ENCODE data around the gene SSTR4. TPM values are rescaled to one million over a fixed set of nuclear protein-coding genes. Genes with fewer than 3 reads are reported as not detected.

SSTR4 gene
- total RNA-seq, 1 donor from 2014 or later = not detected

GRCh38 chr20:23009636-23010035 is 25.5 kb upstream of the SSTR4 start:
- TF ChIP-seq CTCF (IDR thresholded peaks at IDR 0.05) = no peak
- Mint-ChIP-seq H3K36me3 (ENCODE audit: low read depth) (no peaks in the 10 kb centered on the region), H3K27me3 (ENCODE audit: low read depth) (no peaks in the 10 kb centered on the region), H3K4me3 (ENCODE audit: unreplicated experiment) (no peak overlapping the region), H3K27ac (ENCODE audit: unreplicated experiment) (peak overlapping the region; percentile 51), H3K9me3 (ENCODE audit: low read depth) (no peaks in the 10 kb centered on the region), H3K4me1 (ENCODE audit: low read depth) (peaks cover 24% of the 10 kb centered on the region)
- DNase-seq (ENCODE audit: low spot score) = no peak

- Mint-ChIP-seq H3K4me1 (ENCODE audit: low read depth) (peaks cover 24% of the 10 kb centered on the region), H3K27me3 (ENCODE audit: low read depth) (no peaks in the 10 kb centered on the region), H3K4me3 (ENCODE audit: unreplicated experiment) (no peak overlapping the region), H3K27ac (ENCODE audit: unreplicated experiment) (peak overlapping the region; percentile 18), H3K36me3 (ENCODE audit: low read depth) (no peaks in the 10 kb centered on the region), H3K9me3 (ENCODE audit: low read depth) (no peaks in the 10 kb centered on the region)
- no peak for DNase-seq (ENCODE audit: low spot score)
- TF ChIP-seq CTCF (IDR thresholded peaks at IDR 0.05) = no peak
These were observed 25.0 kb upstream of the SSTR4 start for GRCh38 chr20:23010096-23010495.

GRCh38 chr20:23011008-23011721 is 23.9 kb upstream of the SSTR4 start:
- DNase-seq (ENCODE audit: low spot score) = no peak
- TF ChIP-seq CTCF (IDR thresholded peaks at IDR 0.05) = no peak
- no peaks in the 10 kb centered on the region for H3K36me3 Mint-ChIP-seq (ENCODE audit: low read depth)
- no peaks in the 10 kb centered on the region for H3K9me3 Mint-ChIP-seq (ENCODE audit: low read depth)
- H3K4me3 Mint-ChIP-seq (ENCODE audit: unreplicated experiment) = no peak overlapping the region
- H3K4me1 Mint-ChIP-seq (ENCODE audit: low read depth) = peaks cover 24% of the 10 kb centered on the region
- H3K27me3 Mint-ChIP-seq (ENCODE audit: low read depth) = no peaks in the 10 kb centered on the region
- H3K27ac Mint-ChIP-seq (ENCODE audit: unreplicated experiment) = no peak overlapping the region

- no peak for TF ChIP-seq CTCF (IDR thresholded peaks at IDR 0.05)
- no peaks in the 10 kb centered on the region for H3K9me3 Mint-ChIP-seq (ENCODE audit: low read depth)
- H3K36me3 Mint-ChIP-seq (ENCODE audit: low read depth) = no peaks in the 10 kb centered on the region
- no peaks in the 10 kb centered on the region for H3K27me3 Mint-ChIP-seq (ENCODE audit: low read depth)
- H3K27ac Mint-ChIP-seq (ENCODE audit: unreplicated experiment) = no peak overlapping the region
- no peak for DNase-seq (ENCODE audit: low spot score)
- no peak overlapping the region for H3K4me3 Mint-ChIP-seq (ENCODE audit: unreplicated experiment)
- peaks cover 18% of the 10 kb centered on the region for H3K4me1 Mint-ChIP-seq (ENCODE audit: low read depth)
These were observed 21.7 kb upstream of the SSTR4 start for GRCh38 chr20:23013429-23013828.

GRCh38 chr20:23017516-23017915 is 17.6 kb upstream of the SSTR4 start:
- Mint-ChIP-seq H3K27me3 (ENCODE audit: low read depth) (no peaks in the 10 kb centered on the region), H3K27ac (ENCODE audit: unreplicated experiment) (no peak overlapping the region), H3K4me1 (ENCODE audit: low read depth) (peaks cover 4% of the 10 kb centered on the region), H3K4me3 (ENCODE audit: unreplicated experiment) (no peak overlapping the region), H3K36me3 (ENCODE audit: low read depth) (no peaks in the 10 kb centered on the region), H3K9me3 (ENCODE audit: low read depth) (no peaks in the 10 kb centered on the region)
- TF ChIP-seq CTCF (IDR thresholded peaks at IDR 0.05) = no peak
- DNase-seq (ENCODE audit: low spot score) = no peak

Data from chondrocyte (in vitro differentiated cells).